ENCODE data around the gene SLC2A13.

GRCh38 chr12:39803151-39803550 lies 302.7 kb downstream of the SLC2A13 start:
- TF ChIP-seq CTCF (conservative IDR thresholded peaks at IDR 0.05; ENCODE audit: low read length) (no peak), EZH2phosphoT487 (IDR thresholded peaks at IDR 0.05; ENCODE audit: borderline replicate concordance) (no peak)
